K562 (cell line): ENCODE results near the gene SPNS1. TPM values are rescaled to one million over a fixed set of nuclear protein-coding genes. Genes with fewer than 3 reads are reported as not detected.
"Not testable (repeated sequence)": the region's sequence is repeated elsewhere in the genome, so short reads cannot be mapped to it uniquely, and the experiment has no call there.

Source experiments
- ATAC-seq: fragments of 200-7000 bp; cut with Tn5 transposase; 3 replicates; pipeline ENCODE4 v1.9.1; 2020; ENCODE audit warnings: moderate library complexity
- BruUV-seq: library from RNA; stranded (reverse); fragments of 400-500 nt; replicated peaks from 2 replicates; lab custom pipeline; 2021; lab: Mats Ljungman, UMichigan
- CTCF ChIA-PET: fragments of 300-600 bp; formaldehyde crosslinking; extraction: SDS; loops from one replicate; lab custom pipeline; 2021; ENCODE audit warnings: low intra/inter-chr PET ratio; lab: Yijun Ruan, JAX
- POLR2A ChIA-PET: fragments of 300-600, 350-650 bp; sonication (Branson Sonifier 250); formaldehyde crosslinking; extraction: SDS; loops from one replicate; lab custom pipeline; 2021; ENCODE audit warnings: antibody characterized with exemption, inconsistent platforms; lab: Yijun Ruan, JAX
- DNase-seq, 4 experiments: peaks; one replicate each; pipeline versions ENCODE4 v3.0.0 to v3.0.0-alpha.2; 2011 to 2018; ENCODE audit warnings: low spot score in 3 of 4, mixed read lengths in 3 of 4; ENCODE audit errors: extremely low read depth in 1 of 4
- FAIRE-seq: peaks from 2 replicates; lab custom pipeline; 2011; peaks lifted over from hg19 to GRCh38; lab: Jason Lieb, UNC
- H2AFZ ChIP-seq: 2 replicates; pipeline ENCODE4 v1.6.0; 2011; ENCODE audit warnings: low read depth, low read length, control low read depth, inconsistent platforms
- H3K27ac ChIP-seq: fragments of 200-600 bp; 3 replicates; pipeline ENCODE4 v1.8.0; 2011; ENCODE audit warnings: low read depth, mild to moderate bottlenecking, control low read depth, inconsistent platforms, low read length, moderate library complexity, mixed read lengths; ENCODE audit errors: extremely low read depth
- H3K27me3 ChIP-seq, 2 experiments: fragments of 300-600 bp in 1 of 2; 2 replicates in 1 of 2; 3 replicates in 1 of 2; pipeline versions ENCODE4 v1.6.0 to v1.8.0; 2011; ENCODE audit warnings: inconsistent platforms in 2 of 2, low read length in 2 of 2, mild to moderate bottlenecking in 1 of 2, mixed read lengths in 1 of 2, moderate library complexity in 1 of 2; ENCODE audit not compliant: control insufficient read depth in 2 of 2, insufficient read depth in 2 of 2
- H3K36me3 ChIP-seq: fragments of 300-600 bp; 3 replicates; pipeline ENCODE4 v1.8.0; 2011; ENCODE audit warnings: mild to moderate bottlenecking, low read length, inconsistent platforms; ENCODE audit not compliant: control insufficient read depth, insufficient read depth
- H3K4me1 ChIP-seq, 2 experiments: fragments of 200-600 bp in 1 of 2; replicated peaks in 1 of 2; 2 replicates in 1 of 2; 3 replicates in 1 of 2; pipeline versions ENCODE4 v1.5.1 to v1.8.0; 2011; ENCODE audit warnings: inconsistent platforms in 2 of 2, low read length in 2 of 2, mild to moderate bottlenecking in 1 of 2, mixed read lengths in 1 of 2, moderate library complexity in 1 of 2; ENCODE audit not compliant: control insufficient read depth in 2 of 2, insufficient read depth in 2 of 2
- H3K4me2 ChIP-seq: 2 replicates; pipeline ENCODE4 v1.6.1; 2011; ENCODE audit warnings: low read length, control low read depth, inconsistent platforms, mixed read lengths; ENCODE audit not compliant: insufficient read depth
- H3K4me3 ChIP-seq: fragments of 200-600 bp; sonication (generic), shearing (Covaris generic); 2 replicates; pipeline ENCODE4 v1.5.1; 2016; ENCODE audit warnings: control low read depth, inconsistent platforms
- H3K79me2 ChIP-seq: fragments of 200-600 bp; 3 replicates; pipeline ENCODE4 v1.8.0; 2011; ENCODE audit warnings: low read length, inconsistent platforms; ENCODE audit not compliant: control insufficient read depth, insufficient read depth
- H3K9ac ChIP-seq, 2 experiments: 2 replicates each; pipeline versions ENCODE4 v1.6.0 to v1.6.1; 2011; ENCODE audit warnings: low read depth in 2 of 2, low read length in 2 of 2, control low read depth in 1 of 2, inconsistent platforms in 1 of 2, mild to moderate bottlenecking in 1 of 2, mixed read lengths in 1 of 2; ENCODE audit not compliant: insufficient read depth in 1 of 2
- H3K9me1 ChIP-seq: one replicate; pipeline ENCODE4 v1.6.0; 2011; ENCODE audit warnings: inconsistent platforms, mild to moderate bottlenecking, low read length, moderate library complexity; ENCODE audit not compliant: control insufficient read depth, insufficient read depth
- H3K9me3 ChIP-seq: replicated peaks from 2 replicates; pipeline ENCODE4 v1.5.1; 2011; ENCODE audit warnings: low read depth, low read length, inconsistent platforms; ENCODE audit not compliant: control insufficient read depth, insufficient read depth
- H4K20me1 ChIP-seq: replicated peaks from 2 replicates; pipeline ENCODE4 v1.6.1; 2011; ENCODE audit warnings: low read length, inconsistent platforms, mixed read lengths; ENCODE audit not compliant: control insufficient read depth, insufficient read depth
- GTF2A2 ChIP-seq: IDR thresholded peaks from 2 replicates; pipeline ENCODE4 v1.6.1; 2016; ENCODE audit warnings: mild to moderate bottlenecking, missing genetic modification characterization, missing compliant biosample characterization
- GTF2E2 ChIP-seq: fragments of 200-800 bp; sonication (Bioruptor generic); IDR thresholded peaks from 2 replicates; pipeline ENCODE4 v1.6.1; 2016; ENCODE audit warnings: missing genetic modification characterization, missing compliant biosample characterization
- KLF16 ChIP-seq: IDR thresholded peaks from 2 replicates; pipeline ENCODE4 v1.6.1; 2016; ENCODE audit warnings: antibody characterized with exemption
- RBM25 ChIP-seq: fragments of 200-400 bp; formaldehyde crosslinking; IDR thresholded peaks from 2 replicates; pipeline ENCODE4 v1.6.1; 2018; ENCODE audit warnings: low read length, low read depth, moderate library complexity; ENCODE audit not compliant: severe bottlenecking
- ZNF146 ChIP-seq: IDR thresholded peaks from one replicate; pipeline ENCODE4 v1.6.1; 2018; ENCODE audit warnings: missing compliant biosample characterization; ENCODE audit not compliant: unreplicated experiment
- WGBS: fragments of 100-300 bp; shearing (Covaris generic); methylation state at CpG from one replicate; pipeline ENCODE4 v1.1.6; 2016; ENCODE audit warnings: low coverage, mixed read lengths; ENCODE audit not compliant: insufficient coverage; ENCODE audit errors: missing lambda C conversion rate; 5-methylcytosine and 5-hydroxymethylcytosine counted together
- in situ Hi-C: fragments of 300-500 bp; cut with MboI; formaldehyde crosslinking; loops from 4 replicates; pipeline ENCODE4 v1.15.0; 2018; ENCODE audit warnings: inconsistent platforms, mixed read lengths
- intact Hi-C: fragments of 100-400 bp; cut with micrococcal nuclease; formaldehyde crosslinking; loops from 2 replicates; pipeline ENCODE4 v1.14.2; 2022
- polyA plus RNA-seq, 8 experiments: library from polyadenylated mRNA; depleted of rRNA in 4 of 8; stranded (reverse) in 5 of 8; unstranded in 3 of 8; fragments of >200 nt; fragmentation: Nextera tagmentation in 2 of 8; fragmentation: Illumina TruSeq in 1 of 8; extraction: Ambion mirVana in 2 of 8; extraction: Trizol in 1 of 8; gene quantifications; 2 replicates each; pipeline versions ENCODE4 v1.2.1 to v1.2.3, GENCODE V29; 2011 to 2014; ENCODE audit warnings: inconsistent platforms in 1 of 8, missing spikeins in 1 of 8
- total RNA-seq, 7 experiments: library from RNA; depleted of rRNA in 6 of 7; stranded (reverse); fragments of >200 nt in 6 of 7; fragmentation: Illumina TruSeq in 2 of 7; extraction: Trizol in 2 of 7; gene quantifications; 2 replicates each; pipeline versions ENCODE4 v1.2.1 to v1.2.3, GENCODE V29; 2011 to 2021; ENCODE audit warnings: low replicate concordance in 1 of 7
- TF ChIP-seq, protein P1 (sequence below): sonication (generic); formaldehyde crosslinking; IDR thresholded peaks from 2 replicates; pipeline ENCODE4 v1.8.0; 2022; ENCODE audit warnings: missing genetic modification reagents, mild to moderate bottlenecking, borderline replicate concordance

Gene SPNS1
- total and polyA plus RNA-seq, 9 of the 15 experiments (the other 6 are each of a cell fraction or from before 2014, with no cell fraction given): 0.58 to 64.9 (median 13.7) TPM

DNA sequence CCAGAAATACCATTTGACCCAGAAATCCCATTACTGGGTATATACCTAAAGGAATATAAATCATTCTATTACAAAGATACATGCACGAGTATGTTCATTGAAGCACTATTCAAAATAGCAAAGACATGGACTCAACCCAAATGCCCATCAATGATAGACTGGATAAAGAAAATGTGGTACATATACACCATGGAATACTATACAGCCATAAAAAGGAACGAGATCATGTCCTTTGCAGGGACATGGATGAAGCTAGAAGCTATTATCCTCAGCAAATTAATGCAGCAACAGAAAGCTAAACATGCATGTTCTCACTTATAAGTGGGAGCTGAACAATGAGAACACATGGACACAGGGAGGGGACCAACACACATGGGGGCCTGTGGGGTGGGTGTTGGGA lies 48.3 kb upstream of the SPNS1 start:
- H3K27ac ChIP-seq, H4K20me1 ChIP-seq, H3K9me1 ChIP-seq, DNase-seq, ATAC-seq, BruUV-seq, H3K27me3 ChIP-seq, H3K36me3 ChIP-seq, H2AFZ ChIP-seq, FAIRE-seq, H3K79me2 ChIP-seq, H3K9ac ChIP-seq, intact Hi-C loops, H3K9me3 ChIP-seq: not testable (repeated sequence)
- POLR2A ChIA-PET: interaction anchor here (1.1 to 1.7 kb wide), 2 partner anchors 16 to 19 kb away, joined by 3 to 4 read pairs; no protein-coding TSS in a partner anchor
- TF ChIP-seq GTF2E2 (tag) (0 out of 2 replicates have a peak, but pooled peaks have one; percentile 0), ZNF146 (CRISPR knock-in tag) (peak; percentile 96), RBM25 (peak; percentile 32), GTF2A2 (tag) (peak; percentile 27; the same call in 1 of the 2 replicates)
- Histone ChIP-seq H3K4me2 (0 out of 2 replicates have a peak overlapping the region, but pooled peaks have one; percentile 86), H3K4me3 (peak overlapping the region; percentile 100), H3K4me1 (peaks cover 9 to 15% of the 10 kb centered on the region in 2 experiments)
- in situ Hi-C loops: loop anchor here (25.0 kb wide), 1 partner anchor 489 kb away; no protein-coding TSS in a partner anchor
- 5% methylated on average over 2 of the region's 2 CpGs for WGBS
- CTCF ChIA-PET: interaction anchor here (0.6 kb wide), 1 partner anchor 316 kb away, joined by 5 read pairs; the partner anchor contains the start of gene SULT1A1

DNA sequence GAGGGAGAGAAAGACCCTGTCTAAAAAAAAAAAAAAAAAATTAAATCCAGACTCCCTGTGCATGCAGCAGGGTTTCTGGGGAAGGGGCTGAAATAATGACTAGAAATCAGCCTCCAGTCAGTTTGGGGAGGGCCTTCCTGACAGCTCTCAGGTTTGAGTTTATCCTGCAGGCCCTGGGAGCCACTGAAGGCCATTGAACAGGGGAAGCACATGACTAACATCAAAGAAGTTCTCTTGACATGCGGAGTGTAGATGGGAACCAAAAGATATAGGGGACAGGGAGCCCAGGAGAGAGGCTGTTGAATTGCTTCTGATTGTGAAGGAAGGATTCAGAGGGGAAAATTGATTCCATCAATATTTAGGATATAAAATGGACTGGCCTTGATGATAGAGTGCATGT lies 46.8 kb upstream of the SPNS1 start:
- Histone ChIP-seq H3K4me3 (no peak overlapping the region), H3K27me3 (no peaks in the 10 kb centered on the region), H2AFZ (no peak overlapping the region), H4K20me1 (no peaks in the 10 kb centered on the region), H3K4me2 (no peak overlapping the region), H3K79me2 (no peaks in the 10 kb centered on the region), H3K27ac (no peak overlapping the region), H3K4me1 (peaks cover 9 to 24% of the 10 kb centered on the region in 2 experiments), H3K9me1 (peaks cover 5% of the 10 kb centered on the region)
- TF ChIP-seq KLF16: no peak
- TF ChIP-seq, protein P1, sequence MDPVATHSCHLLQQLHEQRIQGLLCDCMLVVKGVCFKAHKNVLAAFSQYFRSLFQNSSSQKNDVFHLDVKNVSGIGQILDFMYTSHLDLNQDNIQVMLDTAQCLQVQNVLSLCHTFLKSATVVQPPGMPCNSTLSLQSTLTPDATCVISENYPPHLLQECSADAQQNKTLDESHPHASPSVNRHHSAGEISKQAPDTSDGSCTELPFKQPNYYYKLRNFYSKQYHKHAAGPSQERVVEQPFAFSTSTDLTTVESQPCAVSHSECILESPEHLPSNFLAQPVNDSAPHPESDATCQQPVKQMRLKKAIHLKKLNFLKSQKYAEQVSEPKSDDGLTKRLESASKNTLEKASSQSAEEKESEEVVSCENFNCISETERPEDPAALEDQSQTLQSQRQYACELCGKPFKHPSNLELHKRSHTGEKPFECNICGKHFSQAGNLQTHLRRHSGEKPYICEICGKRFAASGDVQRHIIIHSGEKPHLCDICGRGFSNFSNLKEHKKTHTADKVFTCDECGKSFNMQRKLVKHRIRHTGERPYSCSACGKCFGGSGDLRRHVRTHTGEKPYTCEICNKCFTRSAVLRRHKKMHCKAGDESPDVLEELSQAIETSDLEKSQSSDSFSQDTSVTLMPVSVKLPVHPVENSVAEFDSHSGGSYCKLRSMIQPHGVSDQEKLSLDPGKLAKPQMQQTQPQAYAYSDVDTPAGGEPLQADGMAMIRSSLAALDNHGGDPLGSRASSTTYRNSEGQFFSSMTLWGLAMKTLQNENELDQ (CRISPR knock-in tag): no peak
- TF ChIP-seq, all 486 proteins: peak for 0
- Histone ChIP-seq H3K36me3 (no peaks in the 10 kb centered on the region), H3K9me3 (no peaks in the 10 kb centered on the region), H3K9ac (no peak overlapping the region)
- DNase-seq (no peak), ATAC-seq (no peak), FAIRE-seq (peak; percentile 37)
- BruUV-seq: no TSS peak
- WGBS: 22% methylated on average over 1 of the region's 1 CpG
- intact Hi-C loops: no loop called here
- ChIA-PET CTCF (no interaction called here), POLR2A (interaction anchor here (1.2 kb wide), 1 partner anchor 63 kb away, joined by 3 read pairs; no protein-coding TSS in a partner anchor)
- in situ Hi-C loops: loop anchor here (25.0 kb wide), 1 partner anchor 491 kb away; no protein-coding TSS in a partner anchor
